Psoas muscle (tissue), 8 donors: ENCODE measurements around the gene OSBPL9. TPM values are rescaled to one million over a fixed set of nuclear protein-coding genes. Genes with fewer than 3 reads are reported as not detected.
"Not testable (repeated sequence)": the region's sequence is repeated elsewhere in the genome, so short reads cannot be mapped to it uniquely, and the experiment has no call there.

Experiments
- ATAC-seq, 4 donors: fragments of 200-7000 bp; cut with Tn5 transposase; one replicate each; pipeline ENCODE4 v1.9.1; 2020; ENCODE audit warnings: moderate library complexity in 3 of 4, mild to moderate bottlenecking in 2 of 4
- DNase-seq, 2 donors: peaks; one replicate each; pipeline ENCODE4 v3.0.0-alpha.2; 2020
- H3K27ac ChIP-seq: fragments of 200-600 bp; one replicate; pipeline ENCODE4 v1.8.0; 2022
- H3K27me3 ChIP-seq, 3 donors: fragments of 200-600 bp in 1 of 3; one replicate each; pipeline versions ENCODE4 v1.6.1 to v1.8.0; 2013 to 2022; ENCODE audit warnings: low read length in 2 of 3, mild to moderate bottlenecking in 2 of 3, moderate library complexity in 1 of 3; ENCODE audit not compliant: insufficient read depth in 3 of 3
- H3K36me3 ChIP-seq, 2 donors: fragments of 200-600 bp in 1 of 2; one replicate each; pipeline versions ENCODE4 v1.6.1 to v1.8.0; 2013 to 2022; ENCODE audit warnings: low read depth in 1 of 2, mild to moderate bottlenecking in 1 of 2, moderate library complexity in 1 of 2; ENCODE audit not compliant: insufficient read depth in 1 of 2
- H3K4me1 ChIP-seq: fragments of 200-600 bp; one replicate; pipeline ENCODE4 v1.8.0; 2022
- H3K4me3 ChIP-seq: fragments of 200-600 bp; one replicate; pipeline ENCODE4 v1.8.0; 2022; ENCODE audit warnings: mild to moderate bottlenecking
- H3K9me3 ChIP-seq: fragments of 200-600 bp; one replicate; pipeline ENCODE4 v1.8.0; 2022
- WGBS, 3 donors: extraction: QIAGEN DNeasy Blood & Tissue Kit; methylation state at CpG; one replicate each; pipeline versions ENCODE4 v1.1.6 to v1.1.7; 2013; 5-methylcytosine and 5-hydroxymethylcytosine counted together
- intact Hi-C, 2 donors: fragments of 100-400 bp; cut with DNase I; formaldehyde crosslinking; loops; one replicate each; pipeline versions ENCODE4 v1.11.0 to v1.14.2; 2022
- polyA plus RNA-seq, 3 donors: library from polyadenylated mRNA; stranded (reverse); fragments of 200-250 nt; gene quantifications; one replicate each; pipeline ENCODE4 v1.2.3, GENCODE V29; 2013
- total RNA-seq, 4 donors: library from RNA; stranded (reverse); fragmentation: NEBNext Ultra II Directional in 2 of 4; extraction: Animal tissue kit (Norgen Biotek cat#: 25700) in 2 of 4; gene quantifications; one replicate each; pipeline versions ENCODE4 v1.2.1 to v1.2.4, GENCODE V29; 2021 to 2023
- TF ChIP-seq, protein P1 (sequence below): fragments of 200-600 bp; IDR thresholded peaks from one replicate; pipeline ENCODE4 v1.8.0; 2022; ENCODE audit warnings: antibody characterized with exemption
- donor health status: healthy with polysubstance abuse.
- donor health status: DM: no; HTN: no; CAD: no; lungs with moderate emphysema.
- donor health status: Bipolar disorder and iron deficiency.
- donor health status: healthy.
- donor health status: DM: yes; HTN: yes; CAD: no.
- donor health status: DM: no; HTN: no; CAD: no.
- donor health status: DM: no; HTN: no; CAD: no.
- donor health status: DM: yes; HTN: yes; CAD: no.

OSBPL9 gene
- total and polyA plus RNA-seq, 7 donors: 15.6 to 141 (median 60.6) TPM

DNA sequence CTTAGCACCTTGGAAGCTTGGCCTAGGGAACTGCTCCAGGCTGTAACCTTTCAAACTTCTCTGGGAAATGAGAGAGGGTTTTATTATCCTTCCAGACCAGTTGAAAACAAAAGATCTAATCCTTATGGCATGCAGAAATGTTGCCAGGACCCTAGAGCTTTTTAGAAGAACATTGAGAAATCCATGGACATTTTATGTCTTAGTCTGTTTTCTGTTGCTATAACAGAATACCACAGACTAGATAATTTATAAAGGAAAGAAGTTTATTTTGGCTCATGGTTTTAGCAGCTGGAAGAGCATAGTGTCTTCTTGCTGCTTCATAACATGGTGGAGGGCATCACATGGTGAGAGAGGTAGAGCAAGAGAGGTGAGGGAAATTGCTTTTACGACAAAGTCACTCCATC lies 25.8 kb downstream of the OSBPL9 start:
- peaks cover 6% of the 10 kb centered on the region for H3K9me3 ChIP-seq
- TF ChIP-seq, protein P1, sequence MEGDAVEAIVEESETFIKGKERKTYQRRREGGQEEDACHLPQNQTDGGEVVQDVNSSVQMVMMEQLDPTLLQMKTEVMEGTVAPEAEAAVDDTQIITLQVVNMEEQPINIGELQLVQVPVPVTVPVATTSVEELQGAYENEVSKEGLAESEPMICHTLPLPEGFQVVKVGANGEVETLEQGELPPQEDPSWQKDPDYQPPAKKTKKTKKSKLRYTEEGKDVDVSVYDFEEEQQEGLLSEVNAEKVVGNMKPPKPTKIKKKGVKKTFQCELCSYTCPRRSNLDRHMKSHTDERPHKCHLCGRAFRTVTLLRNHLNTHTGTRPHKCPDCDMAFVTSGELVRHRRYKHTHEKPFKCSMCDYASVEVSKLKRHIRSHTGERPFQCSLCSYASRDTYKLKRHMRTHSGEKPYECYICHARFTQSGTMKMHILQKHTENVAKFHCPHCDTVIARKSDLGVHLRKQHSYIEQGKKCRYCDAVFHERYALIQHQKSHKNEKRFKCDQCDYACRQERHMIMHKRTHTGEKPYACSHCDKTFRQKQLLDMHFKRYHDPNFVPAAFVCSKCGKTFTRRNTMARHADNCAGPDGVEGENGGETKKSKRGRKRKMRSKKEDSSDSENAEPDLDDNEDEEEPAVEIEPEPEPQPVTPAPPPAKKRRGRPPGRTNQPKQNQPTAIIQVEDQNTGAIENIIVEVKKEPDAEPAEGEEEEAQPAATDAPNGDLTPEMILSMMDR: no peak
- intact Hi-C loops: no loop called here
- H3K36me3 ChIP-seq: no peaks in the 10 kb centered on the region
- no peak for DNase-seq
- ATAC-seq: peak; percentile 17 to 58 (median 24)
- no peak overlapping the region for H3K4me3 ChIP-seq
- H3K27ac ChIP-seq: peak overlapping the region; percentile 91
- 31 to 74% (median 39%) methylated on average over 1 of the region's 1 CpG for WGBS, 3 donors
- H3K4me1 ChIP-seq: peaks cover 76% of the 10 kb centered on the region
- H3K27me3 ChIP-seq: no peaks in the 10 kb centered on the region

DNA sequence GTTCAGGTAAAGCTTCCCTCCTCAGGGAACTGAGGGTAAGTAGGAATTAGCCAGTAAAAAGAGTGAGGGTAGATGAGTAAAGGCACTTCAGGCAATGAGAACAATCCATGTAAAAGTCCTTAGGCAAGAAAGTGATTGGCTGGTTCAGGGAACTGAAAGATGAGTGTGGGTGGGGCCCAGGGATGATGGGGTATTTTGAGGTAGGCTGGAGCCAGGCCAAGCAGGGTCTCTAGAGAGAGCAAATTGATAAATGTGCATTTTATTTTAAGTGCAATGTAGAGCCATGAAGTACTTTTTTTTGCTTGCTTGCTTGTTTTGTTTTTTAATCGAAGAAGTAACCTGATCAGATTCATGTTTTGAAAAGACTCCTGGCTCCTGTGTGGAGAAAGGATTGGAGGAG lies 26.5 kb downstream of the OSBPL9 start:
- H3K27ac ChIP-seq: peak overlapping the region; percentile 91
- no peaks in the 10 kb centered on the region for H3K27me3 ChIP-seq
- no peak for ATAC-seq
- no peak overlapping the region for H3K4me3 ChIP-seq
- H3K4me1 ChIP-seq: peaks cover 77% of the 10 kb centered on the region
- H3K9me3 ChIP-seq: peaks cover 6% of the 10 kb centered on the region
- intact Hi-C loops: no loop called here
- H3K36me3 ChIP-seq: no peaks in the 10 kb centered on the region
- TF ChIP-seq, protein P1: no peak
- no peak for DNase-seq
- 55 to 71% (median 60%) methylated on average over 1 of the region's 1 CpG for WGBS, 3 donors

DNA sequence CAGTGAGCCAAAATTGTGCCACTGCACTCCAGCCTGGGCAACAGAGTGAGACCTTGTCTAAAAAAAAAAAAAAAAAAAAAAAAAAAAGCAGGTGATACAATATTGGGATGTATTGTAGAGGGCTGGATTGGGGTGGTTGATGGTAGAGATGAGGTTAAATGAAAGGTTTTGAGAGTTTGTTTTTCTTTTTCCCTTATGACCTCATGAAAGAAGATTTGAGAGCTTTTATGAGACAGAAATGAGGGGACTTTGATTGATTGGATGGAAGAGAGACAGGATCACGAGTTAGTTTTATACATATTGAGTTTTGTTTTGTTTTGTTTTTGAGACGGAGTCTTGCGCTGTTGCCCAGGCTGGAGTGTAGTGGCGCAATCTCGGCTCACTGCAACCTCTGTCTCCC lies 27.1 kb downstream of the OSBPL9 start:
- H3K4me3 ChIP-seq: no peak overlapping the region
- H3K4me1 ChIP-seq: peaks cover 78% of the 10 kb centered on the region
- no peak for DNase-seq
- TF ChIP-seq, protein P1: no peak
- 97 to 98% (median 97%) methylated on average over 5 of the region's 5 CpGs for WGBS, 3 donors
- peaks cover 6% of the 10 kb centered on the region for H3K9me3 ChIP-seq
- H3K27me3 ChIP-seq: no peaks in the 10 kb centered on the region
- H3K27ac ChIP-seq: peak overlapping the region; percentile 91
- intact Hi-C loops: no loop called here
- no peak for ATAC-seq
- H3K36me3 ChIP-seq: no peaks in the 10 kb centered on the region

DNA sequence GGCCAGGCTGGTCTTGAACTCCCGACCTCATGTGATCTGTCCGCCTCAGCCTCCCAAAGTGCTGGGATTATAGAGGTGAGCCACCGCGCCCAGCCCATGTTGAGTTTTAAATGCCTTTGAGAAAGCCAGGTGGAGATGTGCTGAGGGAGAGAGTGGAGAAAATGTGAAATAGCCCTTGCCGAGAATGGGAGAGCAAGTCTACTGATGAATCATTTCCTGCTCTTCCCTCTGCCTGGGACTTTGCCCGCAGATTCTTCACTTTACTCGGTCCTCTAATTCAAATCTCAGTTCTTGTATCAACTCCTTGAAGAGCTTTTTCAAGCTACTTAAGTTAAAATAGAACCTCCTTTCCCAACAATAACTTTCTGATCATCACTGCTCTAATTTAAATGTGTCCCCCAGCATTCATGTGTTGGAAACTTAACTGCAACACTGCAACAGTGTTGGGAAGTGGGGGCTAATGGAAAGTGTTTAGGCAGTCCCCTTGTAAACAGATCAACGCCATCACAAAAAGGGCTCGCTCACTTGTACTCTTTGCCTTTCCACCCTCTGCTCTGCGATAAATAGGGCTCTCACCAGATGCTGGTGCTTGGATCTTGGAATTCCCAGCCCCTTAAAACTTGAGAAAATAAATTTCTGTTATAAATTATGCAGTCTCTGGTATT lies 27.8 kb downstream of the OSBPL9 start:
- ATAC-seq: peak; percentile 44 to 60 (median 45)
- H3K4me3 ChIP-seq: no peak overlapping the region
- H3K9me3 ChIP-seq: peaks cover 6% of the 10 kb centered on the region
- intact Hi-C loops: no loop called here
- H3K36me3 ChIP-seq: no peaks in the 10 kb centered on the region
- TF ChIP-seq, protein P1: no peak
- H3K4me1 ChIP-seq: peaks cover 78% of the 10 kb centered on the region
- DNase-seq: peak in 1 of 2 donors; percentile 35
- peak overlapping the region; percentile 91 for H3K27ac ChIP-seq
- WGBS, 3 donors: 84 to 87% (median 86%) methylated on average over 10 of the region's 10 CpGs
- H3K27me3 ChIP-seq: no peaks in the 10 kb centered on the region

DNA sequence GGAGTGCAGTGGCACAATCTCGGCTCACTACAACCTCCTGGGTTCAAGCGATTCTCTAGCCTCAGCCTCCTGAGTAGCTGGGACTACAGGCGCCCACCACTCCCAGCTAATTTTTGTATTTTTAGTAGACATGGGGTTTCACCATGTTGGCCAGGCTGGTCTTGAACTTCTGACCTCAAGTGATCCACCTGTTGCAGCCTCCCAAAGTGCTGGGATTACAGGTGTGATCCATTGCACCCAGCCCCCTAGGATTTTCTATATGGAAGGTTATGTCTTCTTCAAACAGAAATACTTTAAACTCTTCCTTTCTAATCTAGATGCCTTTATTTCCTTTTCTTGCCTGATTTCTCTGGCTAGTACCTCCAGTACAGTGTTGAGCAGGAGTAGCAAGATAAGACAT lies 29.7 kb downstream of the OSBPL9 start:
- H3K9me3 ChIP-seq, ATAC-seq, DNase-seq, H3K4me3 ChIP-seq, intact Hi-C loops, H3K36me3 ChIP-seq, H3K27me3 ChIP-seq: not testable (repeated sequence)
- Histone ChIP-seq H3K4me1 (peaks cover 78% of the 10 kb centered on the region), H3K27ac (peak overlapping the region; percentile 76)
- WGBS, 3 donors: 96 to 98% (median 97%) methylated on average over 3 of the region's 3 CpGs
